ENCODE results near the gene AGMO.

AGMO gene

DNA sequence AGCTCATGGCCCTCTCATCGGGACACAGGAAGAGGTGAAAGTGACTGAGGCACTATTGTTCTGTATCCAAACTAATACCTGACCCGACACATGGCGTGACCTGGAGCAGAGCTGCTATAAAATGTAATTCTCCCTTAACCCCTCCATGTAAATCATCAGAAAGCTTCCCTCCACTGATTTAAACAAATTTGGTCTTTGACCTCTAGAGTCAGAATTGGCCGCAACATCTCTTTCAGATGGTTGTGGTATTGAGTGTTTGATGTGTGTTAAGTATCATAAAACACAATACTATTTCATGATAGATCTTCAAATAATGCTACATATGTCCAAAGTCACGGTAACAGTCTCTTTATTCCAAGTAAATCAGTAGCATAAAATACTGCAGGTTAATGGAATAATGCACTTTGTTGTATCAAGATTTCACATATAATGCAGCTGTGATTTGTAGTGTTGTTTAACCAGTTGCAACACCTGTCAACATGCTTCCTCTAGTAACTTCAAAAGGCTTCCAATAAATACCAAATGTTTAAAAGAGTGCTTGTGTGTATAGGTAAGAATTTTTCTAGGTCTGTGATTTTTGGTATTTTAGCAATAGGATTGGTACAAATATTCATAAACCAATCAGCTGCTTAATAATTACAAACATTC is 144.3 kb downstream of the AGMO start:
- Histone ChIP-seq H4K20me1 (ENCODE audit: control insufficient read depth, insufficient read depth, low read depth, low read length) (no peaks in the 10 kb centered on the region), H3K4me1 (ENCODE audit: control insufficient read depth, low read length) (no peaks in the 10 kb centered on the region)

DNA sequence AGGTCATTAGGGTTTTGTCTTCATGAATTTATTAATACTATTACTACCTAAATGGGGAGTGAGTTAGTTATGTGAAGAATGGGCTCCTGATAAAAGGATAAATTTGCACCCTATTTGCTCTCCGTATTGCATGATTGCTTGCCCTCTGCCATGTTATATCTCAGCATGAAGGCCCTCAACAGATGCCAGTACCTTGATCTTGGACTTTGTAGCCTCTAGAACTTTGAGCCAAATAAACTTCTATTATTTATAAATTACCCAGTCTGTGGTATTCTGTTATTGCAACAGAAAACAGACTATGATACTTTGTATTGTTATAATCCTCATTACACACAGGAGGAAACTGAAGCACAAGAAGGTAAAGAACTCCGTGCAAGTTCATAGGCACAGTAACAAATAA is 150.8 kb downstream of the AGMO start:
- no peaks in the 10 kb centered on the region for H3K36me3 ChIP-seq (ENCODE audit: control insufficient read depth, low read length)
- TF ChIP-seq, protein P1, sequence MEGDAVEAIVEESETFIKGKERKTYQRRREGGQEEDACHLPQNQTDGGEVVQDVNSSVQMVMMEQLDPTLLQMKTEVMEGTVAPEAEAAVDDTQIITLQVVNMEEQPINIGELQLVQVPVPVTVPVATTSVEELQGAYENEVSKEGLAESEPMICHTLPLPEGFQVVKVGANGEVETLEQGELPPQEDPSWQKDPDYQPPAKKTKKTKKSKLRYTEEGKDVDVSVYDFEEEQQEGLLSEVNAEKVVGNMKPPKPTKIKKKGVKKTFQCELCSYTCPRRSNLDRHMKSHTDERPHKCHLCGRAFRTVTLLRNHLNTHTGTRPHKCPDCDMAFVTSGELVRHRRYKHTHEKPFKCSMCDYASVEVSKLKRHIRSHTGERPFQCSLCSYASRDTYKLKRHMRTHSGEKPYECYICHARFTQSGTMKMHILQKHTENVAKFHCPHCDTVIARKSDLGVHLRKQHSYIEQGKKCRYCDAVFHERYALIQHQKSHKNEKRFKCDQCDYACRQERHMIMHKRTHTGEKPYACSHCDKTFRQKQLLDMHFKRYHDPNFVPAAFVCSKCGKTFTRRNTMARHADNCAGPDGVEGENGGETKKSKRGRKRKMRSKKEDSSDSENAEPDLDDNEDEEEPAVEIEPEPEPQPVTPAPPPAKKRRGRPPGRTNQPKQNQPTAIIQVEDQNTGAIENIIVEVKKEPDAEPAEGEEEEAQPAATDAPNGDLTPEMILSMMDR (IDR thresholded peaks at IDR 0.05; ENCODE audit: low read depth, low read length, poor library complexity, severe bottlenecking): no peak
- no peaks in the 10 kb centered on the region for H3K79me2 ChIP-seq (ENCODE audit: control insufficient read depth, low read length)
- H3K4me2 ChIP-seq (ENCODE audit: low read length): no peak overlapping the region
- H3K9me3 ChIP-seq (ENCODE audit: control insufficient read depth, insufficient read depth, low read length): no peaks in the 10 kb centered on the region
- no peaks in the 10 kb centered on the region for H3K9me2 ChIP-seq (replicated peaks; ENCODE audit: control insufficient read depth, low read length)
- no peaks in the 10 kb centered on the region for H4K20me1 ChIP-seq (ENCODE audit: control insufficient read depth, insufficient read depth, low read depth, low read length)
- H3K27me3 ChIP-seq (ENCODE audit: control insufficient read depth, low read length): no peaks in the 10 kb centered on the region
- H3K4me1 ChIP-seq (ENCODE audit: control insufficient read depth, low read length): no peaks in the 10 kb centered on the region
- no peak overlapping the region for H3K27ac ChIP-seq (ENCODE audit: low read depth, low read length)
- no peak overlapping the region for H3K4me3 ChIP-seq (ENCODE audit: low read length)
- H3F3A ChIP-seq (ENCODE audit: control insufficient read depth, insufficient read depth): no peaks in the 10 kb centered on the region

More for the DNA sequence above, 144.3 kb downstream of the AGMO start:
- no peaks in the 10 kb centered on the region for H3K36me3 ChIP-seq (ENCODE audit: control insufficient read depth, low read length)
- H3K79me2 ChIP-seq (ENCODE audit: control insufficient read depth, low read length): no peaks in the 10 kb centered on the region
- H3K9me2 ChIP-seq (replicated peaks; ENCODE audit: control insufficient read depth, low read length): no peaks in the 10 kb centered on the region
- no peak overlapping the region for H3K4me2 ChIP-seq (ENCODE audit: low read length)
- TF ChIP-seq, protein P1 (IDR thresholded peaks at IDR 0.05; ENCODE audit: low read depth, low read length, poor library complexity, severe bottlenecking): no peak
- no peaks in the 10 kb centered on the region for H3K27me3 ChIP-seq (ENCODE audit: control insufficient read depth, low read length)
- H3K27ac ChIP-seq (ENCODE audit: low read depth, low read length): no peak overlapping the region
- H3K4me3 ChIP-seq (ENCODE audit: low read length): no peak overlapping the region
- H3K9me3 ChIP-seq (ENCODE audit: control insufficient read depth, insufficient read depth, low read length): no peaks in the 10 kb centered on the region
- no peaks in the 10 kb centered on the region for H3F3A ChIP-seq (ENCODE audit: control insufficient read depth, insufficient read depth)

DNA sequence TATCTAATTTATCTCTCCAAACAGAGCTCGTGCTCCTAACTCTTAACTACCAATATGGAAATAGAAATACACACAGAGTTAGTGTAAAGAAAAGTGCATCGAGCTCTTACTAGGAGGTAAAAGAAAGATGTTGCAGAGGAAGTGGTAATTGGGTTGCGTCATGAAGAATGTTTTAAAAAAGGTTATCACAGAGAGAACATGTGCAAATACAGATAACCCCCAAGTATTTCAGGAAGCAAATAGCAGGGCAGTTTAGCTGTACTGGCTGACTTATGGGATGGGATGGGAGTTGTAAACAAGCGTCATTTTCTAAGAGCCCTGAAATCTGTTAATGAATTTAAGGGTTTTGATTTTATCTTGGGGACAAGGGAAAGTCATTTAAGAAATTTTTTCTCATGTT is 153.9 kb downstream of the AGMO start:
- H3F3A ChIP-seq (ENCODE audit: control insufficient read depth, insufficient read depth): no peaks in the 10 kb centered on the region
- no peak overlapping the region for H3K4me2 ChIP-seq (ENCODE audit: low read length)
- no peak overlapping the region for H3K4me3 ChIP-seq (ENCODE audit: low read length)
- H4K20me1 ChIP-seq (ENCODE audit: control insufficient read depth, insufficient read depth, low read depth, low read length): no peaks in the 10 kb centered on the region
- H3K27ac ChIP-seq (ENCODE audit: low read depth, low read length): no peak overlapping the region
- H3K4me1 ChIP-seq (ENCODE audit: control insufficient read depth, low read length): no peaks in the 10 kb centered on the region
- no peaks in the 10 kb centered on the region for H3K36me3 ChIP-seq (ENCODE audit: control insufficient read depth, low read length)
- H3K9me3 ChIP-seq (ENCODE audit: control insufficient read depth, insufficient read depth, low read length): no peaks in the 10 kb centered on the region
- H3K79me2 ChIP-seq (ENCODE audit: control insufficient read depth, low read length): no peaks in the 10 kb centered on the region
- H3K9me2 ChIP-seq (replicated peaks; ENCODE audit: control insufficient read depth, low read length): no peaks in the 10 kb centered on the region
- H3K27me3 ChIP-seq (ENCODE audit: control insufficient read depth, low read length): no peaks in the 10 kb centered on the region
- TF ChIP-seq, protein P1 (IDR thresholded peaks at IDR 0.05; ENCODE audit: low read depth, low read length, poor library complexity, severe bottlenecking): no peak
- no peak for TF ChIP-seq EZH2phosphoT487 (IDR thresholded peaks at IDR 0.05; ENCODE audit: borderline replicate concordance, low read length)
